Left lung (tissue), 10 donors: ENCODE data around the gene THRSP. TPM values are rescaled to one million over a fixed set of nuclear protein-coding genes. Genes with fewer than 3 reads are reported as not detected.

Experiments used
- ATAC-seq: fragments of 200-7000 bp; cut with Tn5 transposase; one replicate; pipeline ENCODE4 v1.9.1; 2020; ENCODE audit warnings: moderate library complexity
- DNase-seq, 4 donors: peaks; one replicate each; pipeline ENCODE4 v3.0.0-alpha.2; 2013 to 2020
- H3K27ac ChIP-seq, 2 donors: fragments of 200-600 bp; sonication (generic) in 1 of 2; one replicate each; pipeline versions ENCODE4 v1.5.0 to v1.8.0; 2020 to 2021
- H3K27me3 ChIP-seq, 2 donors: fragments of 200-600 bp; sonication (generic) in 1 of 2; one replicate each; pipeline versions ENCODE4 v1.5.0 to v1.8.0; 2020 to 2021
- H3K36me3 ChIP-seq, 2 donors: fragments of 200-600 bp; sonication (generic) in 1 of 2; one replicate each; pipeline versions ENCODE4 v1.5.0 to v1.8.0; 2020 to 2021
- H3K4me1 ChIP-seq, 2 donors: fragments of 200-600 bp; one replicate each; pipeline ENCODE4 v1.8.0; 2021
- H3K4me3 ChIP-seq, 2 donors: fragments of 200-600 bp; sonication (generic) in 1 of 2; one replicate each; pipeline versions ENCODE4 v1.5.0 to v1.8.0; 2020 to 2021; ENCODE audit warnings: mild to moderate bottlenecking in 1 of 2
- H3K9me3 ChIP-seq, 2 donors: fragments of 200-600 bp; sonication (generic) in 1 of 2; one replicate each; pipeline versions ENCODE4 v1.5.0 to v1.8.0; 2020 to 2021
- intact Hi-C, 2 donors: fragments of 100-400 bp; cut with DNase I; formaldehyde crosslinking; loops; one replicate each; pipeline versions ENCODE4 v1.11.2 to v1.14.2; 2022
- polyA plus RNA-seq, 6 donors: library from polyadenylated mRNA; unstranded; fragments of 120-200 nt; gene quantifications; one replicate each; pipeline ENCODE4 v1.2.1, GENCODE V29; 2013; ENCODE audit not compliant: insufficient read length in 6 of 6
- total RNA-seq, 2 donors: library from RNA; stranded (reverse); fragmentation: NEBNext Ultra II Directional; extraction: Animal tissue kit (Norgen Biotek cat#: 25700); gene quantifications; one replicate each; pipeline ENCODE4 v1.2.1, GENCODE V29; 2021
- TF ChIP-seq, protein P1 (sequence below), 2 donors: fragments of 200-600 bp; sonication (generic) in 1 of 2; IDR thresholded peaks; one replicate each; pipeline versions ENCODE4 v1.5.0 to v1.8.0; 2021; ENCODE audit warnings: antibody characterized with exemption in 2 of 2
- donor health status: DM: no; HTN: yes; CAD: no.
- donor health status: DM: no; HTN: no; CAD: no.

The THRSP gene
- total and polyA plus RNA-seq, 8 donors: 0.23 to 0.83 (median 0.44) TPM; not detected in 2

DNA sequence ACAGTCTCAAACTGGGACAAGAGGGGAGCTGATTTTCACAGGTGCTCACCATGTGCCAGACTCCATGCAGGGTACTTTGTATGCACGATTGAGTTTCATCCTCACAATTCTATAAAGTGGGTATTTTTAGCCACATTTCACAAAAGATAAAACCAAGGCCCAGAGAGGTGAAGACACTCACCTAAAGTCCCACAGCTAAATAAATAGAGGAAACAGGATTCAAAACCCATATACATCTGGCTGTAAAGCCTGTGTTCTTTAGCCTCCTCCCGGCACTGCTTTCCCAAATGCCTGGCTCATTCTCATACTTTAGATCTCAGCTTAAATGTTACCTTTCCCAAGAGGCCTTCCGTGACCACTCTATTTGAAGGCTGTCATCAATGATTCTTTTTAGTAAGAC lies 27.3 kb upstream of the THRSP start:
- ATAC-seq (no peak), DNase-seq (no peak)
- H3K4me3 ChIP-seq: no peak overlapping the region
- H3K4me1 ChIP-seq: peaks cover 4 to 14% of the 10 kb centered on the region in 2 donors
- TF ChIP-seq, protein P1, sequence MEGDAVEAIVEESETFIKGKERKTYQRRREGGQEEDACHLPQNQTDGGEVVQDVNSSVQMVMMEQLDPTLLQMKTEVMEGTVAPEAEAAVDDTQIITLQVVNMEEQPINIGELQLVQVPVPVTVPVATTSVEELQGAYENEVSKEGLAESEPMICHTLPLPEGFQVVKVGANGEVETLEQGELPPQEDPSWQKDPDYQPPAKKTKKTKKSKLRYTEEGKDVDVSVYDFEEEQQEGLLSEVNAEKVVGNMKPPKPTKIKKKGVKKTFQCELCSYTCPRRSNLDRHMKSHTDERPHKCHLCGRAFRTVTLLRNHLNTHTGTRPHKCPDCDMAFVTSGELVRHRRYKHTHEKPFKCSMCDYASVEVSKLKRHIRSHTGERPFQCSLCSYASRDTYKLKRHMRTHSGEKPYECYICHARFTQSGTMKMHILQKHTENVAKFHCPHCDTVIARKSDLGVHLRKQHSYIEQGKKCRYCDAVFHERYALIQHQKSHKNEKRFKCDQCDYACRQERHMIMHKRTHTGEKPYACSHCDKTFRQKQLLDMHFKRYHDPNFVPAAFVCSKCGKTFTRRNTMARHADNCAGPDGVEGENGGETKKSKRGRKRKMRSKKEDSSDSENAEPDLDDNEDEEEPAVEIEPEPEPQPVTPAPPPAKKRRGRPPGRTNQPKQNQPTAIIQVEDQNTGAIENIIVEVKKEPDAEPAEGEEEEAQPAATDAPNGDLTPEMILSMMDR (IDR thresholded peaks at IDR 0.05): no peak
- H3K27ac ChIP-seq: no peak overlapping the region
- no peaks in the 10 kb centered on the region for H3K9me3 ChIP-seq
- H3K36me3 ChIP-seq: no peaks in the 10 kb centered on the region
- intact Hi-C loops: no loop called here
- H3K27me3 ChIP-seq: no peaks in the 10 kb centered on the region

DNA sequence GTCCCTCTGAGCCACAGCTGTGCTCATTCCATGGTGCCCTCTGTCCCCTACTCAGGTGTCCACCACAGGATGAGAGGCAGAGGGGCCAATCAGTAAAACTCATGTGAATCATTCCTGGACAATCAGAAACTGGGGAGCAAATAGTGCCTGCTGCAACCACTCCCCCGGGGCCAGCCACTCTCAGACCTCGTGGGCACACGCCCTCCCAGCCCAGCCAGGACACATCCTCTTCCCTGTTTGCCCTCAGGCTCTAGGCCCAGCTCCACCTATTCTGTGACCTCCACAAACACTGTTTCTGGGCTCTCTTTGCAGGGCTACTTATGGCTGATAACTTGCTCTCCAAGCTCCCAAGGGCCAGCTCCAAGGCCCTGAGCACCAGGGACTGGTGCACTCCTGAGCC lies 26.6 kb upstream of the THRSP start:
- intact Hi-C loops: no loop called here
- no peaks in the 10 kb centered on the region for H3K36me3 ChIP-seq
- no peak overlapping the region for H3K27ac ChIP-seq
- peak in 1 of 4 donors; percentile 63 for DNase-seq
- ATAC-seq: peak; percentile 88
- peaks cover 4 to 14% of the 10 kb centered on the region in 2 donors for H3K4me1 ChIP-seq
- TF ChIP-seq, protein P1 (IDR thresholded peaks at IDR 0.05): no peak
- no peak overlapping the region for H3K4me3 ChIP-seq
- no peaks in the 10 kb centered on the region for H3K27me3 ChIP-seq
- H3K9me3 ChIP-seq: no peaks in the 10 kb centered on the region

DNA sequence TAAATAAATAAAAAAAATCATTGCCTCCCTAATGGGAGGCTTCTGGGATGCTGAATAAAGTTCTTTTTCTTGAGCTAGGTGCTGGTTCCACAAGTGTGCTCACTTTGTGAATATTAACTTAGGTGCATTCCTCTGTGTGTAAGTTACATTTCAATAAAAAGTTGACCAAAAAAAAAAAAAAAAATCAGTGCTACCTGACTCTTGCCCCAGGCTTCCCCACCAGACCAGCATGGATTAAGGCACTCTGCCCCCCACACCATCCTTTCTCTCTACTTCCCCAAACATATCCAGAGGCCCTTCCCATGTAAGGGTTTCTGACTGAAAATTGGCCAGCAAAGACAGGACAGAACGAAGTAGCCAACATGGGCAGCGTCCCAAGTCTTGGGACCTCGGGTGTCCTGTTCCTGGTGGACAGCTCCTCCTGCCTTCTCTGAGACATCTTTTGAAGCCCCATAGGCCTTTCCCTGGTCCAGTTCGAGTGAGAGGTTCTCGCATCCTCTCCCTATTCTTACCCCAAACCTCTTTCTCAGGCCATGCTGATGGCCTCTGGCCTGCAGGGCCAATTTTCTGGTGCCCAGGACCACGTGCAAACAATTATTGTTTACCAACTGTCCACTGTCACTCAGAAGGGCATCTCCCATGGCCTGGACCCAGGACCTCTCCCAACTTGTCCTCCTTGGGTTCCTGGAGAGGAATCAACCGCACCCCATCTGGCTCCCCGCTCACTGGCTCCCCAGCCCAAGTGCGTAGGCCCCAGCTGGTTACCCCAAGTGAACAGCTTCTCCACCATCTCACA lies 25.6 kb upstream of the THRSP start:
- Histone ChIP-seq H3K27ac (no peak overlapping the region), H3K4me1 (peaks cover 4 to 14% of the 10 kb centered on the region in 2 donors), H3K9me3 (no peaks in the 10 kb centered on the region), H3K27me3 (no peaks in the 10 kb centered on the region), H3K36me3 (no peaks in the 10 kb centered on the region), H3K4me3 (no peak overlapping the region)
- TF ChIP-seq, protein P1 (IDR thresholded peaks at IDR 0.05): no peak
- DNase-seq: no peak
- intact Hi-C loops: no loop called here
- ATAC-seq: no peak

DNA sequence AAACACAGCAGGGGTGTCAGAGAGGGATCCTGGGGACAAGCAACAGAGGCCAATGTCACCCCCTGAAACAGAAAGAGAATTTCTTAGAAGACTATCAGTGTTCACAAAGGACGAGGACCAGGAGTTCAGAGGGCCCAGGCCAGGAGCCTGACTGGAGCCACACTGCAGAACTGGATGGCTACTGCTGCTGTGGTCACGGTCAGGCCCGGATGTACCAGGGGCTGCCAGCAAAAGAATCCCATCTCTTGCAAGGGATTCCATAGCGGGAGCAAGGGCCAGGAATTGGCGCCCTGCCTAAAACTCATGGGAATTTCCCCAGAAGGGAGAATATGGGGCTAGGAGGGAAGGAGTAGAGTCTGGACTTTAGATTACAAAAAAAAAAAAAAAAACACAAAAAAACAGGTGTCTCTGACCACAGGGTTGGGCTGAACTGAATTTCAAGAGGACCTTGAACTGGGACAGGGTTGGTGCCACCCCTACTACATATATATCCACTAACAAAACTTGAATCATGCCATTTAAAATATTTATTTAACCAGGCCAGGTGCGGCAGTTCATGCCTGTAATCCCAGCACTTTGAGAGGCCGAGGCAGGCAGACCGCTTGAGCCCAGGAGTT lies 24.9 kb upstream of the THRSP start:
- Histone ChIP-seq H3K36me3 (no peaks in the 10 kb centered on the region), H3K4me3 (no peak overlapping the region), H3K27ac (no peak overlapping the region), H3K27me3 (no peaks in the 10 kb centered on the region), H3K4me1 (peaks cover 4 to 14% of the 10 kb centered on the region in 2 donors), H3K9me3 (no peaks in the 10 kb centered on the region)
- peak; percentile 4 for ATAC-seq
- no peak for DNase-seq
- intact Hi-C loops: no loop called here
- TF ChIP-seq, protein P1 (IDR thresholded peaks at IDR 0.05): no peak

DNA sequence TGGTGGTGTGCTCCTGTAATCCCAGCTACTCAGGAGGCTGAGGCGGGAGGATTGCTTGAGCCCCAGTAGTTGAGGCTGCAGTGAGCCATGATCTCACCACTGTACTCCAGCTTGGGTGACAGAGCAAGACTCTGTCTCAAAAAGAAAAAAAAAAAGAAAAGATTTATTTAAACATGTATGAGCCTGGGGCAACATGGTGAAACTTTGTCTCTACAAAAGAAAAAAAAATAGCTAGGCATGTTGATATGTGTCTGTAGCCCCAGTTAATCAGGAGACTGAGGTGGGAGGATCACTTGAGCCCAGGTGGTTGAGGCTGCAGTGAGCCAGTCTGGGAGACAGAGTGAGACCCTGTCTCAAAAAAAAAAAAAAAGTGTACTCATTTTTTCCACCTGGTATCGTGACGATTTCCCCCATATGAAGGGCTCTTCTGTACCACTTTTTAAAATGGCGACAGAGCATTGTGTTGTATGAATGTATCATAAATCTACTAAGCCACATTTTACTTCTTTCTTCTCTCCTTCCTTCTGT lies 24.2 kb upstream of the THRSP start:
- Histone ChIP-seq H3K9me3 (no peaks in the 10 kb centered on the region), H3K4me3 (no peak overlapping the region), H3K27ac (peak overlapping the region; percentile 64 to 71), H3K36me3 (no peaks in the 10 kb centered on the region), H3K4me1 (peaks cover 4 to 14% of the 10 kb centered on the region in 2 donors), H3K27me3 (no peaks in the 10 kb centered on the region)
- TF ChIP-seq, protein P1 (IDR thresholded peaks at IDR 0.05): no peak
- ATAC-seq (no peak), DNase-seq (no peak)
- intact Hi-C loops: no loop called here
